ENCODE data around the gene EIF3D.

EIF3D gene

GRCh38 chr22:36565159-36565507 lies 36.2 kb upstream of the EIF3D start:
- TF ChIP-seq EZH2 (optimal IDR thresholded peaks at IDR 0.05; ENCODE audit: low read depth, low read length) (no peak), CTCF (IDR thresholded peaks at IDR 0.05; ENCODE audit: low read length) (no peak), EZH2phosphoT487 (IDR thresholded peaks at IDR 0.05; ENCODE audit: low read length) (no peak)
- Histone ChIP-seq H4K20me1 (ENCODE audit: insufficient read depth, low read length) (no peaks in the 10 kb centered on the region), H3K27me3 (replicated peaks; ENCODE audit: insufficient read depth, low read length) (peaks cover 95% of the 10 kb centered on the region), H3F3A (ENCODE audit: insufficient read depth, low read length) (no peaks in the 10 kb centered on the region), H3K4me1 (ENCODE audit: low read length) (no peaks in the 10 kb centered on the region), H3K4me3 (ENCODE audit: low read length) (no peak overlapping the region), H3K9ac (ENCODE audit: low read length) (no peak overlapping the region), H3K27ac (ENCODE audit: low read length) (no peak overlapping the region), H3K79me2 (ENCODE audit: low read length) (no peaks in the 10 kb centered on the region), H2AFZ (ENCODE audit: low read length) (no peak overlapping the region), H3K4me2 (ENCODE audit: low read depth, low read length) (no peak overlapping the region), H3K36me3 (replicated peaks; ENCODE audit: insufficient read depth, low read length) (no peaks in the 10 kb centered on the region), H3K9me2 (replicated peaks; ENCODE audit: insufficient read depth, low read length) (no peaks in the 10 kb centered on the region), H3K9me3 (replicated peaks; ENCODE audit: insufficient read depth, low read length) (no peaks in the 10 kb centered on the region)
- DNase-seq, result no peak

GRCh38 chr22:36564422-36565158 lies 35.6 kb upstream of the EIF3D start:
- Histone ChIP-seq H4K20me1 (ENCODE audit: insufficient read depth, low read length) (no peaks in the 10 kb centered on the region), H3K9me2 (replicated peaks; ENCODE audit: insufficient read depth, low read length) (no peaks in the 10 kb centered on the region), H3K9me3 (replicated peaks; ENCODE audit: insufficient read depth, low read length) (no peaks in the 10 kb centered on the region), H3K79me2 (ENCODE audit: low read length) (no peaks in the 10 kb centered on the region), H3K4me2 (ENCODE audit: low read depth, low read length) (no peak overlapping the region), H2AFZ (ENCODE audit: low read length) (no peak overlapping the region), H3K4me3 (ENCODE audit: low read length) (no peak overlapping the region), H3F3A (ENCODE audit: insufficient read depth, low read length) (no peaks in the 10 kb centered on the region), H3K36me3 (replicated peaks; ENCODE audit: insufficient read depth, low read length) (no peaks in the 10 kb centered on the region), H3K27ac (ENCODE audit: low read length) (no peak overlapping the region), H3K9ac (ENCODE audit: low read length) (no peak overlapping the region), H3K27me3 (replicated peaks; ENCODE audit: insufficient read depth, low read length) (peaks cover 95% of the 10 kb centered on the region), H3K4me1 (ENCODE audit: low read length) (no peaks in the 10 kb centered on the region)
- no peak for TF ChIP-seq CTCF (IDR thresholded peaks at IDR 0.05; ENCODE audit: low read length)
- no peak for TF ChIP-seq EZH2 (optimal IDR thresholded peaks at IDR 0.05; ENCODE audit: low read depth, low read length)
- TF ChIP-seq EZH2phosphoT487 (IDR thresholded peaks at IDR 0.05; ENCODE audit: low read length), result no peak
- no peak for DNase-seq

- Histone ChIP-seq H3K4me2 (ENCODE audit: low read depth, low read length) (no peak overlapping the region), H3F3A (ENCODE audit: insufficient read depth, low read length) (no peaks in the 10 kb centered on the region), H3K79me2 (ENCODE audit: low read length) (no peaks in the 10 kb centered on the region), H3K9ac (ENCODE audit: low read length) (no peak overlapping the region), H2AFZ (ENCODE audit: low read length) (no peak overlapping the region), H3K9me3 (replicated peaks; ENCODE audit: insufficient read depth, low read length) (no peaks in the 10 kb centered on the region), H3K36me3 (replicated peaks; ENCODE audit: insufficient read depth, low read length) (no peaks in the 10 kb centered on the region), H3K27ac (ENCODE audit: low read length) (no peak overlapping the region), H3K4me3 (ENCODE audit: low read length) (no peak overlapping the region), H3K27me3 (replicated peaks; ENCODE audit: insufficient read depth, low read length) (peaks cover 93% of the 10 kb centered on the region), H3K4me1 (ENCODE audit: low read length) (no peaks in the 10 kb centered on the region), H3K9me2 (replicated peaks; ENCODE audit: insufficient read depth, low read length) (no peaks in the 10 kb centered on the region), H4K20me1 (ENCODE audit: insufficient read depth, low read length) (no peaks in the 10 kb centered on the region)
- no peak for DNase-seq
- TF ChIP-seq EZH2phosphoT487 (IDR thresholded peaks at IDR 0.05; ENCODE audit: low read length), result no peak
- no peak for TF ChIP-seq EZH2 (optimal IDR thresholded peaks at IDR 0.05; ENCODE audit: low read depth, low read length)
- no peak for TF ChIP-seq CTCF (IDR thresholded peaks at IDR 0.05; ENCODE audit: low read length)
Observed at GRCh38 chr22:36563898-36564297, 34.9 kb upstream of the EIF3D start.
